ENCODE data around the gene DTL. TPM values are rescaled to one million over a fixed set of nuclear protein-coding genes. Genes with fewer than 3 reads are reported as not detected.
"Not testable (repeated sequence)": the region's sequence is repeated elsewhere in the genome, so short reads cannot be mapped to it uniquely, and the experiment has no call there.

DTL gene
- total and polyA plus RNA-seq, 11 donors, result 0.08 to 6.2 (median 0.44) TPM; not detected in 1

GRCh38 chr1:212020975-212021374 is 14.6 kb upstream of the DTL start:
- Histone ChIP-seq H3K36me3 (peaks cover 0 to 38% (median 18%) of the 10 kb centered on the region in 9 donors), H3K4me1 (no peaks in the 10 kb centered on the region), H3K27ac (no peak overlapping the region), H3K9me3 (peaks cover 0 to 7% (median 0%) of the 10 kb centered on the region in 12 donors), H3K27me3 (no peaks in the 10 kb centered on the region), H3K4me3 (no peak overlapping the region)
- WGBS, 4 donors, result 84 to 89% (median 86%) methylated on average over 2 of the region's 2 CpGs
- no peak for DNase-seq
- ATAC-seq, result no peak
- intact Hi-C loops (cut with DNase I), result loop anchor here in 1 of 10 donors (10.0 kb wide), 1 partner anchor 336 kb away; no protein-coding TSS in a partner anchor
- TF ChIP-seq CTCF (IDR thresholded peaks at IDR 0.05), result no peak
- TF ChIP-seq POLR2A (IDR thresholded peaks at IDR 0.05), result no peak

- peaks cover 0 to 7% (median 0%) of the 10 kb centered on the region in 12 donors for H3K9me3 ChIP-seq
- no peaks in the 10 kb centered on the region for H3K27me3 ChIP-seq
- TF ChIP-seq CTCF (IDR thresholded peaks at IDR 0.05), result no peak
- no peaks in the 10 kb centered on the region for H3K4me1 ChIP-seq
- ATAC-seq, result no peak
- no peak overlapping the region for H3K4me3 ChIP-seq
- DNase-seq, result no peak
- no peak overlapping the region for H3K27ac ChIP-seq
- intact Hi-C loops (cut with DNase I), result loop anchor here in 1 of 10 donors (10.0 kb wide), 1 partner anchor 337 kb away; no protein-coding TSS in a partner anchor
- 92 to 97% (median 95%) methylated on average over 2 of the region's 2 CpGs for WGBS, 4 donors
- H3K36me3 ChIP-seq, result peaks cover 0 to 32% (median 13%) of the 10 kb centered on the region in 9 donors
These were observed 14.0 kb upstream of the DTL start for GRCh38 chr1:212021563-212021962.

GRCh38 chr1:212022908-212023307 is 12.6 kb upstream of the DTL start:
- not testable (repeated sequence) for DNase-seq, H3K27me3 ChIP-seq, H3K9me3 ChIP-seq, H3K27ac ChIP-seq, ATAC-seq, H3K4me3 ChIP-seq, H3K4me1 ChIP-seq
- peaks cover 0 to 22% (median 9%) of the 10 kb centered on the region in 9 donors for H3K36me3 ChIP-seq
- intact Hi-C loops (cut with DNase I), result loop anchor here in 1 of 10 donors (10.0 kb wide), 1 partner anchor 338 kb away; no protein-coding TSS in a partner anchor

GRCh38 chr1:212024469-212025149 is 10.9 kb upstream of the DTL start:
- no peak overlapping the region for H3K27ac ChIP-seq
- WGBS, 4 donors, result 78 to 98% (median 97%) methylated on average over 3 of the region's 3 CpGs
- H3K36me3 ChIP-seq, result peaks cover 0 to 14% (median 9%) of the 10 kb centered on the region in 9 donors
- ATAC-seq, result no peak
- intact Hi-C loops (cut with DNase I), result loop anchor here in 1 of 10 donors (10.0 kb wide), 1 partner anchor 340 kb away; no protein-coding TSS in a partner anchor
- TF ChIP-seq CTCF (IDR thresholded peaks at IDR 0.05), result no peak
- no peak for TF ChIP-seq POLR2A (IDR thresholded peaks at IDR 0.05)
- peaks cover 0 to 6% (median 0%) of the 10 kb centered on the region in 12 donors for H3K4me1 ChIP-seq
- H3K4me3 ChIP-seq, result no peak overlapping the region
- no peaks in the 10 kb centered on the region for H3K27me3 ChIP-seq
- peaks cover 0 to 7% (median 0%) of the 10 kb centered on the region in 12 donors for H3K9me3 ChIP-seq
- no peak for DNase-seq

- not testable (repeated sequence) for H3K27ac ChIP-seq, ATAC-seq, H3K36me3 ChIP-seq, DNase-seq, H3K27me3 ChIP-seq, H3K4me3 ChIP-seq, H3K9me3 ChIP-seq
- intact Hi-C loops (cut with DNase I), result loop anchor here in 1 of 10 donors (10.0 kb wide), 1 partner anchor 343 kb away; no protein-coding TSS in a partner anchor
- H3K4me1 ChIP-seq, result peaks cover 0 to 26% (median 7%) of the 10 kb centered on the region in 12 donors
- WGBS, 4 donors, result 92 to 96% (median 93%) methylated on average over 9 to 10 of the region's 10 CpGs
These were observed 7.8 kb upstream of the DTL start for GRCh38 chr1:212027727-212028126.

Data from heart left ventricle (tissue), 16 donors.